ENCODE results near the gene ARPP19. TPM values are rescaled to one million over a fixed set of nuclear protein-coding genes. Genes with fewer than 3 reads are reported as not detected.
A peak's percentile ranks its signal among the peaks of the same experiment; 100 is the strongest.

The ARPP19 gene
- total RNA-seq, 3 donors from 2014 or later = 64.5 to 201 (median 108) TPM

GRCh38 chr15:52563501-52564060, 5.2 kb downstream of the ARPP19 start:
- no peaks in the 10 kb centered on the region for H3K9me3 ChIP-seq
- intact Hi-C loops (cut with DNase I, micrococcal nuclease) = no loop called here
- no peak for TF ChIP-seq CTCF (IDR thresholded peaks at IDR 0.05)
- ATAC-seq = no peak
- no peak for DNase-seq
- H3K36me3 ChIP-seq (ENCODE audit: low read depth) = no peaks in the 10 kb centered on the region
- peaks cover 11% of the 10 kb centered on the region for H3K4me1 ChIP-seq (ENCODE audit: low read depth)
- no peak overlapping the region for H3K4me3 ChIP-seq

GRCh38 chr15:52559575-52559974, 9.3 kb downstream of the ARPP19 start:
- ATAC-seq = no peak
- TF ChIP-seq CTCF (IDR thresholded peaks at IDR 0.05) = no peak
- H3K4me3 ChIP-seq = no peak overlapping the region
- H3K9me3 ChIP-seq = no peaks in the 10 kb centered on the region
- no peaks in the 10 kb centered on the region for H3K36me3 ChIP-seq (ENCODE audit: low read depth)
- no peaks in the 10 kb centered on the region for H3K4me1 ChIP-seq (ENCODE audit: low read depth)
- DNase-seq = no peak
- intact Hi-C loops (cut with DNase I, micrococcal nuclease) = no loop called here

- DNase-seq = no peak
- intact Hi-C loops (cut with DNase I, micrococcal nuclease) = no loop called here
- H3K36me3 ChIP-seq (ENCODE audit: low read depth) = no peaks in the 10 kb centered on the region
- H3K4me1 ChIP-seq (ENCODE audit: low read depth) = no peaks in the 10 kb centered on the region
- TF ChIP-seq CTCF (IDR thresholded peaks at IDR 0.05) = no peak
- no peaks in the 10 kb centered on the region for H3K9me3 ChIP-seq
- ATAC-seq = no peak
- H3K4me3 ChIP-seq = no peak overlapping the region
Measured at GRCh38 chr15:52559022-52559421, 9.8 kb downstream of the ARPP19 start.

GRCh38 chr15:52558196-52558595, 10.6 kb downstream of the ARPP19 start:
- DNase-seq (no peak), ATAC-seq (peak; percentile 47)
- Histone ChIP-seq H3K9me3 (no peaks in the 10 kb centered on the region), H3K36me3 (ENCODE audit: low read depth) (no peaks in the 10 kb centered on the region), H3K4me1 (ENCODE audit: low read depth) (no peaks in the 10 kb centered on the region), H3K4me3 (no peak overlapping the region)
- intact Hi-C loops (cut with DNase I, micrococcal nuclease) = no loop called here
- no peak for TF ChIP-seq CTCF (IDR thresholded peaks at IDR 0.05)

- TF ChIP-seq CTCF (IDR thresholded peaks at IDR 0.05) = no peak
- no peaks in the 10 kb centered on the region for H3K9me3 ChIP-seq
- no peaks in the 10 kb centered on the region for H3K4me1 ChIP-seq (ENCODE audit: low read depth)
- no peak overlapping the region for H3K4me3 ChIP-seq
- ATAC-seq = no peak
- no peaks in the 10 kb centered on the region for H3K36me3 ChIP-seq (ENCODE audit: low read depth)
- DNase-seq = no peak
- intact Hi-C loops (cut with DNase I, micrococcal nuclease) = no loop called here
Measured at GRCh38 chr15:52557274-52557641, 11.6 kb downstream of the ARPP19 start.
